GM12801 (cell line): ENCODE measurements around the gene LDLRAD4.

Experiments
- CTCF ChIP-seq: IDR thresholded peaks from one replicate; pipeline ENCODE4 v1.5.1; 2011; ENCODE audit warnings: control low read depth; ENCODE audit not compliant: insufficient read length; ENCODE audit errors: extremely low read depth

LDLRAD4 gene

GRCh38 chr18:13292736-13293135 is 74.2 kb downstream of the LDLRAD4 start:
- TF ChIP-seq CTCF, result no peak

- TF ChIP-seq CTCF, result no peak
These were observed 75.7 kb downstream of the LDLRAD4 start for GRCh38 chr18:13294309-13294708.

- TF ChIP-seq CTCF, result no peak
These were observed 77.3 kb downstream of the LDLRAD4 start for GRCh38 chr18:13295894-13296293.

- no peak for TF ChIP-seq CTCF
These were observed 78.5 kb downstream of the LDLRAD4 start for GRCh38 chr18:13296867-13297574.

GRCh38 chr18:13298262-13298661 is 79.7 kb downstream of the LDLRAD4 start:
- no peak for TF ChIP-seq CTCF

- TF ChIP-seq CTCF, result no peak
These were observed 81.5 kb downstream of the LDLRAD4 start for GRCh38 chr18:13300029-13300428.

- TF ChIP-seq CTCF, result no peak
These were observed 82.2 kb downstream of the LDLRAD4 start for GRCh38 chr18:13300796-13301195.
